Fibroblast of lung (primary cell): ENCODE data around the gene ATP10D.

Source experiments
- CTCF ChIP-seq, 2 donors: IDR thresholded peaks in 1 of 2; conservative IDR thresholded peaks in 1 of 2; 1 replicate in 1 of 2; 2 replicates in 1 of 2; pipeline ENCODE4 v1.5.1; 2011 to 2012; ENCODE audit warnings: low read length in 2 of 2, control low read depth in 1 of 2, inconsistent platforms in 1 of 2, low read depth in 1 of 2, mild to moderate bottlenecking in 1 of 2
- EZH2 ChIP-seq: IDR thresholded peaks from 2 replicates; pipeline ENCODE4 v1.5.1; 2012; ENCODE audit warnings: low read length, control low read depth, mild to moderate bottlenecking; ENCODE audit errors: missing control alignments

- TF ChIP-seq CTCF (conservative IDR thresholded peaks at IDR 0.05 in 1 of 2, IDR thresholded peaks at IDR 0.05 in 1 of 2; ENCODE audit: low read depth in 1 of 2, low read length in 2 of 2), result no peak
- TF ChIP-seq EZH2, result no peak
Observed at GRCh38 chr4:47577779-47578553, 92.9 kb downstream of the ATP10D start.
